HEK293T (cell line): ENCODE results near the gene SLC17A8.

Experiments used
- CTCF ChIA-PET: fragments of 350-600 bp; formaldehyde crosslinking; extraction: SDS; loops from one replicate; lab custom pipeline; 2021; ENCODE audit warnings: antibody characterized with exemption, inconsistent platforms; lab: Yijun Ruan, JAX
- POLR2A ChIA-PET: fragments of 350-600 bp; formaldehyde crosslinking; extraction: SDS; loops from one replicate; lab custom pipeline; 2020; ENCODE audit warnings: antibody characterized with exemption, inconsistent platforms; lab: Yijun Ruan, JAX
- DNase-seq: peaks from one replicate; pipeline ENCODE4 v3.0.0; 2012; ENCODE audit warnings: mixed read lengths; ENCODE audit errors: extremely low spot score
- ARNT ChIP-seq: fragments of 450-650 bp; IDR thresholded peaks from 2 replicates; pipeline ENCODE4 v1.6.1; 2017; ENCODE audit warnings: mild to moderate bottlenecking
- BHLHE40 ChIP-seq: fragments of 450-650 bp; IDR thresholded peaks from 2 replicates; pipeline ENCODE4 v1.6.1; 2016; ENCODE audit warnings: mild to moderate bottlenecking, moderate library complexity, borderline replicate concordance
- CTBP1 ChIP-seq: fragments of 450-650 bp; IDR thresholded peaks from 2 replicates; pipeline ENCODE4 v1.6.1; 2016; ENCODE audit warnings: borderline replicate concordance
- ELF4 ChIP-seq: fragments of 450-650 bp; IDR thresholded peaks from 2 replicates; pipeline ENCODE4 v1.6.1; 2017; ENCODE audit warnings: antibody characterized with exemption
- FOXA1 ChIP-seq: fragments of 450-650 bp; IDR thresholded peaks from 2 replicates; pipeline ENCODE4 v1.6.1; 2016; ENCODE audit warnings: mild to moderate bottlenecking
- FOXK2 ChIP-seq: fragments of 450-650 bp; IDR thresholded peaks from 2 replicates; pipeline ENCODE4 v1.6.1; 2016; ENCODE audit warnings: mild to moderate bottlenecking
- FOXM1 ChIP-seq: fragments of 450-650 bp; IDR thresholded peaks from 2 replicates; pipeline ENCODE4 v1.6.1; 2017; ENCODE audit warnings: mild to moderate bottlenecking, borderline replicate concordance
- HDGF ChIP-seq: fragments of 450-650 bp; IDR thresholded peaks from 2 replicates; pipeline ENCODE4 v1.6.1; 2017; ENCODE audit warnings: antibody characterized with exemption, borderline replicate concordance
- L3MBTL2 ChIP-seq: fragments of 450-650 bp; conservative IDR thresholded peaks from 2 replicates; pipeline ENCODE4 v1.6.1; 2016; ENCODE audit warnings: mild to moderate bottlenecking
- LEF1 ChIP-seq: fragments of 450-650 bp; IDR thresholded peaks from 2 replicates; pipeline ENCODE4 v1.6.1; 2017; ENCODE audit warnings: mild to moderate bottlenecking, borderline replicate concordance
- NFRKB ChIP-seq: fragments of 450-650 bp; IDR thresholded peaks from 2 replicates; pipeline ENCODE4 v1.6.1; 2016; ENCODE audit warnings: mild to moderate bottlenecking, moderate library complexity
- SP1 ChIP-seq: fragments of 450-650 bp; IDR thresholded peaks from 2 replicates; pipeline ENCODE4 v1.6.1; 2017
- SUZ12 ChIP-seq: fragments of 450-650 bp; IDR thresholded peaks from 2 replicates; pipeline ENCODE4 v1.6.1; 2016; ENCODE audit warnings: mild to moderate bottlenecking
- TARDBP ChIP-seq: fragments of 450-650 bp; IDR thresholded peaks from 2 replicates; pipeline ENCODE4 v1.6.1; 2016
- ZNF384 ChIP-seq: fragments of 450-650 bp; IDR thresholded peaks from 2 replicates; pipeline ENCODE4 v1.6.1; 2016
- TF ChIP-seq, protein P1 (sequence below): fragments of 450-650 bp; IDR thresholded peaks from 2 replicates; pipeline ENCODE4 v1.6.1; 2016

The SLC17A8 gene

GRCh38 chr12:100461330-100461973 lies 104.6 kb downstream of the SLC17A8 start:
- ChIA-PET POLR2A (no interaction called here), CTCF (interaction anchor here (0.7 to 1.2 kb wide), 2 partner anchors 57 to 1209 kb away, joined by 3 read pairs; no protein-coding TSS in a partner anchor)
- TF ChIP-seq FOXA1 (no peak), TARDBP (no peak), FOXM1 (no peak), FOXK2 (no peak), HDGF (no peak), ELF4 (no peak), ARNT (no peak), BHLHE40 (no peak), SUZ12 (no peak), L3MBTL2 (no peak), NFRKB (no peak), ZNF384 (no peak), CTBP1 (no peak), SP1 (no peak), LEF1 (no peak)
- TF ChIP-seq, protein P1, sequence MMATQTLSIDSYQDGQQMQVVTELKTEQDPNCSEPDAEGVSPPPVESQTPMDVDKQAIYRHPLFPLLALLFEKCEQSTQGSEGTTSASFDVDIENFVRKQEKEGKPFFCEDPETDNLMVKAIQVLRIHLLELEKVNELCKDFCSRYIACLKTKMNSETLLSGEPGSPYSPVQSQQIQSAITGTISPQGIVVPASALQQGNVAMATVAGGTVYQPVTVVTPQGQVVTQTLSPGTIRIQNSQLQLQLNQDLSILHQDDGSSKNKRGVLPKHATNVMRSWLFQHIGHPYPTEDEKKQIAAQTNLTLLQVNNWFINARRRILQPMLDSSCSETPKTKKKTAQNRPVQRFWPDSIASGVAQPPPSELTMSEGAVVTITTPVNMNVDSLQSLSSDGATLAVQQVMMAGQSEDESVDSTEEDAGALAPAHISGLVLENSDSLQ: no peak
- no peak for DNase-seq

DNA sequence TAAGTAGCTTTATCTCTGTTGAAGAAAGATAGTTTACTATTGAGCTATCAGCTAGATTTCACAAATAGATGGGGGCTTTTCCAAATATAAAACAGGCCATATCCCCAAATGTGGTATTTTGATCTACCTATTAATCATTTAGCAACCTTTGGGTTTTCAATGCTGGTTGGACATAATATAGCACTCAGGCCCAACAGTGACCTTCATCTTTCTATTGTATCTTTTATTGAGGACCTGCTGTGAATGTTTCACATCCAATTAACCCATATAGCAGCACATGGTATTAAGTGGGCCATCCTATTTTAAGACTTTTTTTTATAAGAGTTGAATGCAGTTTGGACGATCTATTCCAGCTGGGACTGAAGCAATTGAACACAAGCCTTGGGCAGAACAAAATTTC lies 106.8 kb downstream of the SLC17A8 start:
- ChIA-PET POLR2A (no interaction called here), CTCF (no interaction called here)
- no peak for DNase-seq
- TF ChIP-seq BHLHE40: no peak
- TF ChIP-seq CTBP1: no peak
- no peak for TF ChIP-seq LEF1
- no peak for TF ChIP-seq FOXM1
- no peak for TF ChIP-seq ZNF384
- TF ChIP-seq NFRKB: no peak
- no peak for TF ChIP-seq L3MBTL2
- TF ChIP-seq FOXA1: no peak
- TF ChIP-seq, protein P1: no peak
- no peak for TF ChIP-seq SP1
- no peak for TF ChIP-seq SUZ12
- no peak for TF ChIP-seq TARDBP
- no peak for TF ChIP-seq ELF4
- TF ChIP-seq ARNT: no peak
- no peak for TF ChIP-seq FOXK2
- TF ChIP-seq HDGF: no peak

DNA sequence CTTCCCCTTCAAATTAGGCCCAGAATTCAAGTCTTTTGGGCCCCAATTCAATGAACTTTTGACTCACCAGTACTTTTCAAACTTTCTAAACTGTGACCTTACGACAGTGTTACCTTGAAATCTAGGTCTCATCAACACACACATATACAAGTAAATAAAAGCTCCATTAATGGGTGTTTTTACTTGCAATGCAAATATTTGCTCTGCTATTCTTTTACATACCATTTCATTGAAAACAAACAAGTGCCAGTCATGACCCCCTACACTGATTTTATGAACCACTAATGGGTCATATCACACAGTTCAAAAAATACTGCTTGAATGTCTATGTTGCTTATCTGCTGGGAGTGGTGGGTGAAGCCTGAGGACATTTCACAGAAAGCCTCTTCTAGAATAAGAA lies 107.7 kb downstream of the SLC17A8 start:
- CTCF ChIA-PET: no interaction called here
- DNase-seq: no peak

DNA sequence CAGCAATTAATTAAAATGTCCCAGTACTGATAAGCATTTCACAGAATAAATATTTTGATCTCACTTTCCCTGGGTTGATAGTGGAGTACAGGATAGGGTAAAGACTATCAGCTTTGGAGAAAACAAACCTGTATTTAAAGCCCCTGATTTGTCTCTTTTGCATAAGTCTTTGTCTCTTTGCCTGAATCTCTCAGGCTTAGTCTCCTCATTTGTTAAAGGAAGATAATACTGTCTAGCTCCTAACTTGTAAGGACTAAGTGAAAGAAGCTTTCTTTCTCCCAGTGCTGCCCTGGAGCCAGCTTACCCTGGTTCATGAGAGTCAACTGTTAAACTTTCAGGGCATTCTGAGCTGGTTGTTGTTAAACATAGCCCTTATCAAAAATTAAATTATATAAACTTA lies 111.3 kb downstream of the SLC17A8 start:
- ChIA-PET CTCF (no interaction called here), POLR2A (no interaction called here)
- TF ChIP-seq L3MBTL2 (no peak), ARNT (no peak), BHLHE40 (no peak), NFRKB (no peak), HDGF (no peak), FOXK2 (no peak), LEF1 (no peak), FOXM1 (no peak), SP1 (no peak), FOXA1 (no peak), SUZ12 (no peak), ELF4 (no peak), TARDBP (no peak), ZNF384 (no peak), CTBP1 (no peak)
- TF ChIP-seq, protein P1: no peak
- DNase-seq: no peak

More for the DNA sequence above, 107.7 kb downstream of the SLC17A8 start:
- TF ChIP-seq, protein P1: no peak
- TF ChIP-seq FOXM1 (no peak), FOXK2 (no peak)
- POLR2A ChIA-PET: no interaction called here
